WI38 (cell line): ENCODE data around the gene EDNRB.

ENCODE experiments used
- H3K4me3 ChIP-seq: 2 replicates; pipeline ENCODE4 v1.5.1; 2011; ENCODE audit warnings: low read depth, mild to moderate bottlenecking, control low read depth, low read length
- TF ChIP-seq, protein P1 (sequence below): IDR thresholded peaks from 2 replicates; pipeline ENCODE4 v1.5.1; 2012; ENCODE audit warnings: low read depth, mild to moderate bottlenecking, control low read depth, low read length

The EDNRB gene

DNA sequence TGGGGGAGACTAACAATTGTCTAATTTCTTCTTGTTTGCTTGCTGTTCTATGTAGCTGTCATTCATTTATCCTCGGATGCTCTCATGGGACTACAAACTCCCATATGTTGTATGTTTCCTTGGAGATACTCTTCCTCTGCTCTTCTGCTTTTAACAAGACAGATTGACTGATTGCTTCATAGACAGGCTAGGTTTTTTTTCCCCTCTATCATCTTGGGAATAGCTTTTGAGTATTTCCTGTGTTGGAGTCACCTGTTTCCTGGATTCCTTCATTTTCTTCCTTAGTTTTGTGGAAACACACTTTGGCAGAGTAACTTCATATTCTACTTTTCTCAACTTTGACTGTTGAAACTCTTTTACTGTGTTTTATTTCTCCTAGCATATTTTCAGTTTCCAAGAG lies 27.6 kb downstream of the EDNRB start:
- TF ChIP-seq, protein P1, sequence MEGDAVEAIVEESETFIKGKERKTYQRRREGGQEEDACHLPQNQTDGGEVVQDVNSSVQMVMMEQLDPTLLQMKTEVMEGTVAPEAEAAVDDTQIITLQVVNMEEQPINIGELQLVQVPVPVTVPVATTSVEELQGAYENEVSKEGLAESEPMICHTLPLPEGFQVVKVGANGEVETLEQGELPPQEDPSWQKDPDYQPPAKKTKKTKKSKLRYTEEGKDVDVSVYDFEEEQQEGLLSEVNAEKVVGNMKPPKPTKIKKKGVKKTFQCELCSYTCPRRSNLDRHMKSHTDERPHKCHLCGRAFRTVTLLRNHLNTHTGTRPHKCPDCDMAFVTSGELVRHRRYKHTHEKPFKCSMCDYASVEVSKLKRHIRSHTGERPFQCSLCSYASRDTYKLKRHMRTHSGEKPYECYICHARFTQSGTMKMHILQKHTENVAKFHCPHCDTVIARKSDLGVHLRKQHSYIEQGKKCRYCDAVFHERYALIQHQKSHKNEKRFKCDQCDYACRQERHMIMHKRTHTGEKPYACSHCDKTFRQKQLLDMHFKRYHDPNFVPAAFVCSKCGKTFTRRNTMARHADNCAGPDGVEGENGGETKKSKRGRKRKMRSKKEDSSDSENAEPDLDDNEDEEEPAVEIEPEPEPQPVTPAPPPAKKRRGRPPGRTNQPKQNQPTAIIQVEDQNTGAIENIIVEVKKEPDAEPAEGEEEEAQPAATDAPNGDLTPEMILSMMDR: no peak
- H3K4me3 ChIP-seq: no peak overlapping the region

DNA sequence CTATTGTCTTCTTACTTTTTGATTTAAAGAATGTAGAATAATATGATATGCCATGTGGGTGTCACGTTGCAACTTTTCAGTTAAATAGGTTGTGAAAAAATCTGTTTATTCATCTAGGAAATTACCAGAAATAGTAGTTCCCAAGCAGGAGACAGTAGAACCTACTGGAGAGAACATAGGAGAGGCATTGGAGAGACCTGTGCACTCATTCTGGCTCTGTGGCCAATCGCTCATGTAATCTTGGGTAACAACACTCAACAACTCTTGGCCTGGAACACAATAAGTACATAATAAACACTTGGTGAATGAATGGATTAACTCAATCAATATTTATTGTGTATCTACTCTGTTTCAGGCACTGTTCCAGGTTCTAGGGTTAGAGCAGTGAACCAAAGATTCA lies 35.3 kb downstream of the EDNRB start:
- TF ChIP-seq, protein P1: no peak
- H3K4me3 ChIP-seq: no peak overlapping the region

DNA sequence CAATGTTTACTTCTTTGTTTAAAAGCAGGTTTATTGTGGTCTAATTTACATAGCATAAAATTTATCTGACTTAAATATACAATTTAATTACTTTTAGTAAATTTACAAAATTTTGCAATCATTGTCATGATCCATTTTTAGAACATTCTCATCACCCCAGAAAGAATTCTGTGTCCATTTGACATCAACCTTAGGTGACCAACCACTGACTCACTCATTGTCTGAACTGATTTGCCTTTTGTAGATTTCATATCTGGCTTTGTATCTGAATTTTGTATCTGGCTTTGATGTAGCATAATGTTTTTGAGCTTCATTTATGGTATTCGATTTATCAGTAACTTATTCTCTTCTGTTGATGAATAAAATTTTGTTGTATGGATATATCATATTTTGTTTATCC lies 40.4 kb downstream of the EDNRB start:
- TF ChIP-seq, protein P1: no peak
- no peak overlapping the region for H3K4me3 ChIP-seq

DNA sequence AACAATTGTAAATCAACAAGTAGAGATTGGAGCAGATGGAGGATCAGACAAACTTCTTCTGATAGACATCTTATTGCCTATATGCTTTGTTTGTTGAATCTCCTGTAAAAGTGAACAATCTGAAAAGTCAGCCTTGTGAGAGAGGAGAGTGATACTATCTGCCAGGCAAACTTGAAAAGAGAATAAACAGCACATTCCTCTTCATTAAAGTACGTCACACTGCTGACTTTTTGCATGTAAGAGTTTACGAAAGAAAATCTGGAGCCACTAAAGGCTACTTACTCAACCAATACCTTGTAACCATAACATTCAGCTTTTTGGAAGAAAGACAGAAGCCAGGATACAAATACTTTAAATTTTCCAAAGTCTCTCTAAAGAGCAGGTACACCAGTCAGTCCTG lies 42.5 kb downstream of the EDNRB start:
- TF ChIP-seq, protein P1: no peak
- H3K4me3 ChIP-seq: no peak overlapping the region

DNA sequence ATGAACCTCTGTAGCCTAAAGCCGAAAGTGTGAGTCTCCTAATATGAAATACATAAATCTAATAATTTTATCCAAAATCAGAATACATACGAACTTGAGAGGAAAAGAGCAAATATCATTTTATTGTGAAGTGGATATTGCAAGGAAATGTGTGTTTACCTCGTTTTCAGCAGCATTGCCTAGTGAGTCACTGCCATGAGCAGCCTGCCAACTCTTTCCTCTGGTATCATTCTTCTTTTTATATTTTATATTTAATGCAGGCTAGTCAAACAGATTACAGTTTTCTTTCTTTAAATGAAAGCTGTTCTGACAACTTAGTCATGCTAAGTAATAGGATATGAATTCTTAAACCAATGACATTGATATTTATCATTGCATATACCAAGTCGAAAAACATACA lies 44.2 kb downstream of the EDNRB start:
- no peak overlapping the region for H3K4me3 ChIP-seq
- TF ChIP-seq, protein P1: no peak

DNA sequence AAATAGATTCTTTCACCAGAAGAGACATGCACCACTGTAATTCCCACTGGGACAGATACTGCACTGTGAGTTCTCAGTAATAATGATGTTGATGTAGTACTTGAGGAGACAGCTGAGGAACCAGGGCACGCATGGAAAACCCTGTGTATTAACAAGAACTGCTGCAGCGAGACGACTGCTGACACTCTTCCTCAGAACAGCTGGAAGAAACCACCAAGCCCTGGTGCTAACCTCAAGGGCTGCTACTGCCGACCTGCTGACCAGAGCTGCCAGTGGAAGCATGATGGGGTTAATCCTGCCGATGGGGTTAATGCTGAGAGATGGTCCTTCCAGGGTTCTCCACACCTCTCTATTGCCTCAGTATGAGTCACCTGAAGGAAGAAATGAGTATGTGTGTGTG lies 45.6 kb downstream of the EDNRB start:
- TF ChIP-seq, protein P1: no peak
- H3K4me3 ChIP-seq: no peak overlapping the region

DNA sequence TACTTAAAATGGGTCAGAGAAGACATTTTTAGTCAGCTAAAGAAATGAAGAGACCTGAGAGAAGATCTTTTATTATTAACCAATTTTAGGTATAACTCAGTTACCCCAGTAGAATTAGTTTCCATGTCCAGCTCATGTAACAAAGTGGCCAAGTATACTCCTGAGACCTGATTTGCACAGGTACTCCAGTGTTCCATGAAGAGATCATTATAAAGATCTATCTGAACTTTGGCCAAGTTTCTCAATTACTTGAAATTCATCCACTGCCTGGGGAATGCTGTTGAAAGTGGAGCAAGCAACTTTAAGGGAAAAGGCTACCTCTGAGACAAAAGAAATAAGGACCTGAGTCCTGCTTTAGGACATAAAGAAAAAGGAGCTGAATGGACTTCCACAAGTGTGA lies 47.0 kb downstream of the EDNRB start:
- TF ChIP-seq, protein P1: no peak
- no peak overlapping the region for H3K4me3 ChIP-seq

DNA sequence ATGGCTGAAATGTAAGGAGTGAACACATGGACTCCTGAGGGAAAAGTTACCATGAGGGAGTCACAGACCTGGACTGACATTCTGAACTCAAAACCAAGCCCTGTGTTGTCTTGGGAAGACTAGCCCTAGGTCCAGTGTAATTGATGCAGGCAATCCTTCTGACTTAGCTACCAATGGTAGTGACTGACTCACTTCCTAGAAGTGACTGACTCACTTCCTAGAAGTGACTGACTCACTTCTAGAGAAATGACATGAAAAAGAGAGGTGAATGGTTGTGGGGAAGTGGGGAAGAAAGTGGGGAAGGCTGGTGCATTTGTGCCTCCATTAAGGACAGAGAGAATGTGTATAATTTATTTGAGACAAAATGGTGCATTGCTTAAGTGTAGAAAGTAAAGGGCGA lies 49.9 kb downstream of the EDNRB start:
- H3K4me3 ChIP-seq: no peak overlapping the region

More for the DNA sequence above, 49.9 kb downstream of the EDNRB start:
- TF ChIP-seq, protein P1: no peak
